ENCODE results near the gene PSMB11.

DNA sequence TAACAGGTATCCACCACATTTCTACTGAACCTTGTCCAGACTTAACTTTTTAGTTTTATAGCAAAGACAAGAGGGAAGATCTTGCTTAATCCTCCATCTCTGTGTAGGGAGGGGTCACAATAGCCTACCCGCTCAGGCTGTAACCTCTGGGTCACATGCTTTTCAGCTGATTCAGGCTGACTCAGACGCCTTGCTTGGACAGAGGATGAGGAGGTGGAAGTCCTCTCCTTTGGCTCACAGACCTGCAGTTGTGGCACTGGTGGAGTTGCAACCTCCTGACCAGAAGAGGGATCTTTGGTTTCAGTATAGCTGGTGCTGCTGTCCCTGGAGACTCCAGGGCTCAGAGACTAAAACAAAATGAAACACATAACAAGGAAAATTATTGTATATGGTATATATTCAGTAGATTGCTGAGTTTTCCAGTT lies 36.7 kb downstream of the PSMB11 start:
- no peak for TF ChIP-seq EZH2 (IDR thresholded peaks at IDR 0.05; ENCODE audit: low read depth)
- TF ChIP-seq, protein P1, sequence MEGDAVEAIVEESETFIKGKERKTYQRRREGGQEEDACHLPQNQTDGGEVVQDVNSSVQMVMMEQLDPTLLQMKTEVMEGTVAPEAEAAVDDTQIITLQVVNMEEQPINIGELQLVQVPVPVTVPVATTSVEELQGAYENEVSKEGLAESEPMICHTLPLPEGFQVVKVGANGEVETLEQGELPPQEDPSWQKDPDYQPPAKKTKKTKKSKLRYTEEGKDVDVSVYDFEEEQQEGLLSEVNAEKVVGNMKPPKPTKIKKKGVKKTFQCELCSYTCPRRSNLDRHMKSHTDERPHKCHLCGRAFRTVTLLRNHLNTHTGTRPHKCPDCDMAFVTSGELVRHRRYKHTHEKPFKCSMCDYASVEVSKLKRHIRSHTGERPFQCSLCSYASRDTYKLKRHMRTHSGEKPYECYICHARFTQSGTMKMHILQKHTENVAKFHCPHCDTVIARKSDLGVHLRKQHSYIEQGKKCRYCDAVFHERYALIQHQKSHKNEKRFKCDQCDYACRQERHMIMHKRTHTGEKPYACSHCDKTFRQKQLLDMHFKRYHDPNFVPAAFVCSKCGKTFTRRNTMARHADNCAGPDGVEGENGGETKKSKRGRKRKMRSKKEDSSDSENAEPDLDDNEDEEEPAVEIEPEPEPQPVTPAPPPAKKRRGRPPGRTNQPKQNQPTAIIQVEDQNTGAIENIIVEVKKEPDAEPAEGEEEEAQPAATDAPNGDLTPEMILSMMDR (conservative IDR thresholded peaks at IDR 0.05): no peak
